ENCODE data around the gene DCDC2C.

DNA sequence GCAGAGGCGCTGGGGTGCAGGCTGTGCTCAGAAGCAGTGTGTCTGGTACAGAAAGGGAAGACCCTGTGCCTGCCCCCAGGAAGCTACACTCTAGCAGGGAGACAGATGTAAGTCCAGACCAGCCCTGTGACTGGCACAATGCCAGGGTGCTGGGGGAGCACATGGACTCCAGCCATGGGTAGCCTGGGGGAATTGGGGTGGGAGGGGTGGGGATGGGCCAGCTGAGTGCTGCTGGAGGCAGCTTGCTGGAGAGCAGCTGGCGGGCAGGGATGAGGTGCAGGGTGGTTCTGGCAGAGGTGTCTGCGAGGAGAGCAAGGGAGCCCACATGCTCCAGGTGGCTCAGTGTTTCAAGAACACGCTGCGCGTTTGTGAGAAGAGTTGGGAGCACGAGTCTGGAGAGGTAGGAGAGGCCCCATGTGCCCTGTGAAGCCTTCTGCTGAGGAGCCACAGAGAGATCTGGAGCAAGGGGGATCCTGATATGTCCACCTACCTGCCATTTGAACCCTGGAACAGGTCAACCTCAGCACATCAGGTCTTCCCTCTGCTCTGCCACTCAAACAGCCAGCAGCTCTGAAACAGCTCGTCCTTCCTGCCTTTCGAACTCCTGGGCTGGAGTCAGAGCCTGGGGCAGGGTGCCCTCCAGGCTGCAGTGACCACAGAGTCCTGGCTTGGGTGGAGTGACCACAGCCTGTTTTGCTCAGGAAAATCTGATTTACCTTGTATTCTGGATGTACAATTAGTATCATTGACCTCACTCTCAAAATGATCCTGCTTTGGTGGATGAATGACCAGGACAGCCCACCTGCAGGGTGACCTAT lies 30.3 kb upstream of the DCDC2C start:
- TF ChIP-seq POLR2A (IDR thresholded peaks at IDR 0.05; ENCODE audit: low read depth, low read length) (no peak), POLR2AphosphoS5 (IDR thresholded peaks at IDR 0.05; ENCODE audit: low read depth, low read length) (no peak)

Data from GM12892 (cell line).